NCI-H524 (cell line): ENCODE results near the gene NMUR2.

Source experiments
- DNase-seq, 2 experiments: peaks; one replicate each; lab custom pipeline; 2025; lab: John Stamatoyannopoulos, UW

The NMUR2 gene

DNA sequence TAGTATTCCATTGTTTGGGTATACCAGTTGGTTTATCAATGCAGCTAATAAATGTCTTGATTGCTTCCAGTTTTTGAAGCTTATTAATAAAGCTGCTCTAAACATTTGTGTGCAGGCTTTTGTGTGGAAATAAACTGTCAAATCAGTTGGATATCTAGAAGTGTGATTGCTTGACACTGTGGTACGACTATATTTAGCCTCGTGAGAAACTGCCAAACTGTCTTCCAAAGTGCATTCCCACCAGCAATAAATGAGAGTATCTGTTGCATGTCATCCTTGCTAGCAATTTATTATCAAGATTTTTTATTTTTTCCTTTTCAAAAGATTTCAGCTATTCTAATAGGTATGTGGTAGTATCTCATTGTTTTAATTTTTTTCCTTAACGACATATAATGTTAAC lies 37.5 kb downstream of the NMUR2 start:
- DNase-seq: no peak

GRCh38 chr5:152366716-152367115 lies 38.4 kb downstream of the NMUR2 start:
- DNase-seq: no peak

- no peak for DNase-seq
Measured at GRCh38 chr5:152364899-152365298, 40.2 kb downstream of the NMUR2 start.

- no peak for DNase-seq
Measured at GRCh38 chr5:152364172-152364571, 40.9 kb downstream of the NMUR2 start.

DNA sequence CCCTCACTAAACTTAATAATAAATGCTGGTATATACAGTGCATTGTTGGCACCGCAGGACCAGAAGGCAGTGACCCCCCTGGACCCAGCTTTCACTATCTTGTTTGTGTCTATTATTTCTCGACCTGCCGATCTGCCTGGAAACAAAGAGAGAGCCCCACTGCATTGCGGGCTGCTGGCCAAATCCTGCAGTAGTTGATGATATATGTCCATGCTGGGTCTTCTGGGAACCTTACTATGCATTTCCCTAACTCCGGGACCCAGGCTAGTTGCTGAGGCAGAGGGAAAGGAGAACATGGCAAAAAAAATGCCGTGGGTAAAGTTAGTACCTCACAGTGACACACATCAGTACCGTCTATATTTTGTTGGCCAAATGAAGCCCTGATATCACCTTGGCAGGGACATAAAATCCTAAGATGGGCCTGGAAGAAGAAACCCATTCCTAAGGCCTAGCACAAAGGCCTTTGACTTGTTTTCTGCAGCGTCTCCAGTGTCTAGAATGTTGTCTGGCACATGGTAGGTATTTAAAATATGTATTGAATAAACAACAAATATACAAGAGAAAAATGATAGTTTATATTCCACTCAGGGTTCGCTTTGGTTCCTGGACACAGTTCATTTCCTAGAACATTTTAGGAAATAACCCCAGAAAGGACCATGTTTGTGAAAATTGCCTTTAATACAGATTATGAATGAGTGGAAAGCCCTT lies 46.1 kb downstream of the NMUR2 start:
- DNase-seq: no peak

DNA sequence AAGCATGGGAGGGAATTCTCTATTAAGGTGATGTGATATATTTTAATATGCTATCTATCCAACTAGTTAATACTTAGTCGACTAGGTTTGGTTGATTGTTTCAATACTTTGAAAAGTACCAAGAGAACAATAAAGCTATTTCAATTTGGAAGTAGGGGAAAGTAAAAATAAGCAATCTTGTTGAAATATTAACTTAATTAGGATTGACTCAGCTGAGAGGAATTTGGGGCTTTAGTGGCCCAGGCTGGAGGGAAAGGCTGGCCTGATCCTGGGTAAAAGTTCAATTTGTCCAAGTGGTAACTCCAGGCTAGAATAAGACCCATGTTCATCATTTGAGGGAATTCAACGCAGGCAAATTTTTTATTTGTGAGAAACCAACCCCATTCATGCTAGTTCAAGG lies 48.6 kb downstream of the NMUR2 start:
- no peak for DNase-seq

GRCh38 chr5:152355061-152355460 lies 50.0 kb downstream of the NMUR2 start:
- DNase-seq: no peak

- no peak for DNase-seq
Measured at GRCh38 chr5:152353001-152353400, 52.1 kb downstream of the NMUR2 start.

DNA sequence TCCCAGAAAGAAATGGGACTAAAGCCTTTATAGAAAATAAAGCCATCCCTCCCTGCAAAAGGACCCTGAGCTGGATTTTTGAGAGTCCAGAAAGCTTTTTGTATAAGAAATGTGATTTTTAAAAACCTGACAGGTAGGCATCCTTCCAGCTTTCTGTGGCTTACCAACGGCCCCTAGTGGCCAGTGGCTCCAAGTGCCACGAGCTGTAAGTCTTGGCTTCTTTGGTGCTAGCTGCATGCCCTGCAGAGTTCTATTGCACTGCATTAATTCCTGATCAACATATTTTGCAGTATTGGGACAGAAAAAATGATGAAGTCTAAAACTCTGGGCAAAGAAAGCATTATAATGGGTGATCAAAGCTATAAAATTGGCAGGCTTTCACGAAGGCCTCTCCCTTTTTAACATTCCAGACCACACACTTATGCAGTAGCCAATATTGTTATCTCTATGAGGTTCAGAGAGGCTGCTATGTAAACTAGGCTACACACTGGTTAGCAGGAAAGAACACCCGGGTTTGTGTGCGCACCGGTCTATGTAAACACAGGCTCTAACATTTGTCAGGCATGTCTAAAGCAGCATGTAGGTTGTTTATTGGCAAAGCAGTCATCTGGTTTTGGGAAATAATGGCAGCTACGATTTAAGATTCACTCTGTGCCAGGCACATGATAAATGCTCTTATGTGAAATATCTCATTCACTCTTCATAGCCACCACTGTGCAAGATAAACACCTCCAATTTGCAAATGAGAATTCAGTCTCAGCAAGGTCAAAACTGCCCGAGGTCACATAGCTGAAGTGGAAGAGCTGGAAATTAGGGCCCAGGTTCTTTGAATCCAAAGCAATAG lies 55.2 kb downstream of the NMUR2 start:
- peak; percentile 3 to 55 for DNase-seq
